ENCODE data around the gene SLC5A11.

DNA sequence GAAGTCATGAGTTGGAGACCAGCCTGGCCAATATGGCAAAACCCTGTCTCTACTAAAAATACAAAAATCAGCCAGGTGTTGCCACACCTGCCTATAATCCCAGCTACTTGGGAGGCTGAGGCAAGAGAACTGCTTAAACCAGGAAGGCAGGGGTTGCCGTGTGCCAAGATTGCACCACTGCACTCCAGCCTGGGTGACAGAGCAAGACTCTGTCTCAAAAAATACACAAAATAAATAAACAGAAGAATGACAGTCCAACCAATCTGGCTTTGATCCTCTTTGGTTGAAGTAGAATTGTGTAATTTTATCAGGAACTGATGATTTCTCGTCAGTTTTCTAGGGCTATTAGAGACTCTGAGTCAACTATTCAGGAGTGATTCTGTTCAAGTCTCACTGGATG is 79.4 kb downstream of the SLC5A11 start:
- TF ChIP-seq, protein P1, sequence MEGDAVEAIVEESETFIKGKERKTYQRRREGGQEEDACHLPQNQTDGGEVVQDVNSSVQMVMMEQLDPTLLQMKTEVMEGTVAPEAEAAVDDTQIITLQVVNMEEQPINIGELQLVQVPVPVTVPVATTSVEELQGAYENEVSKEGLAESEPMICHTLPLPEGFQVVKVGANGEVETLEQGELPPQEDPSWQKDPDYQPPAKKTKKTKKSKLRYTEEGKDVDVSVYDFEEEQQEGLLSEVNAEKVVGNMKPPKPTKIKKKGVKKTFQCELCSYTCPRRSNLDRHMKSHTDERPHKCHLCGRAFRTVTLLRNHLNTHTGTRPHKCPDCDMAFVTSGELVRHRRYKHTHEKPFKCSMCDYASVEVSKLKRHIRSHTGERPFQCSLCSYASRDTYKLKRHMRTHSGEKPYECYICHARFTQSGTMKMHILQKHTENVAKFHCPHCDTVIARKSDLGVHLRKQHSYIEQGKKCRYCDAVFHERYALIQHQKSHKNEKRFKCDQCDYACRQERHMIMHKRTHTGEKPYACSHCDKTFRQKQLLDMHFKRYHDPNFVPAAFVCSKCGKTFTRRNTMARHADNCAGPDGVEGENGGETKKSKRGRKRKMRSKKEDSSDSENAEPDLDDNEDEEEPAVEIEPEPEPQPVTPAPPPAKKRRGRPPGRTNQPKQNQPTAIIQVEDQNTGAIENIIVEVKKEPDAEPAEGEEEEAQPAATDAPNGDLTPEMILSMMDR (IDR thresholded peaks at IDR 0.05), result no peak
- no peak for TF ChIP-seq POLR2A (IDR thresholded peaks at IDR 0.05)

Data from heart left ventricle (tissue), 13 donors.